GM12874 (cell line): ENCODE measurements around the gene TACR1.

Experiments
- CTCF ChIP-seq: IDR thresholded peaks from 2 replicates; pipeline ENCODE4 v1.5.1; 2011; ENCODE audit warnings: low read depth, mild to moderate bottlenecking, control low read depth, low read length, moderate library complexity; ENCODE audit not compliant: insufficient read depth

The TACR1 gene

GRCh38 chr2:75134860-75135259, 64.5 kb downstream of the TACR1 start:
- no peak for TF ChIP-seq CTCF

- TF ChIP-seq CTCF, result no peak
Measured at GRCh38 chr2:75133621-75134570, 65.4 kb downstream of the TACR1 start.

GRCh38 chr2:75130171-75130570, 69.1 kb downstream of the TACR1 start:
- no peak for TF ChIP-seq CTCF

- no peak for TF ChIP-seq CTCF
Measured at GRCh38 chr2:75123876-75124275, 75.4 kb downstream of the TACR1 start.

GRCh38 chr2:75113231-75113869, 86.0 kb downstream of the TACR1 start:
- no peak for TF ChIP-seq CTCF

GRCh38 chr2:75108937-75109482, 90.3 kb downstream of the TACR1 start:
- no peak for TF ChIP-seq CTCF

- TF ChIP-seq CTCF, result no peak
Measured at GRCh38 chr2:75102011-75102410, 97.3 kb downstream of the TACR1 start.
